Muscle of leg (tissue), 11 donors: ENCODE measurements around the gene CAGE1. TPM values are rescaled to one million over a fixed set of nuclear protein-coding genes. Genes with fewer than 3 reads are reported as not detected.

ENCODE experiments used
- DNase-seq: peaks from one replicate; pipeline ENCODE4 v3.0.0; 2013
- H3K27ac ChIP-seq: one replicate; pipeline ENCODE4 v1.5.1; 2013; ENCODE audit warnings: mild to moderate bottlenecking, low read length, control low read depth
- H3K27me3 ChIP-seq: one replicate; pipeline ENCODE4 v1.6.1; 2013; ENCODE audit warnings: low read length; ENCODE audit not compliant: control insufficient read depth, insufficient read depth
- H3K36me3 ChIP-seq: one replicate; pipeline ENCODE4 v1.6.1; 2013; ENCODE audit warnings: low read length; ENCODE audit not compliant: control insufficient read depth, insufficient read depth
- H3K4me1 ChIP-seq: one replicate; pipeline ENCODE4 v1.6.1; 2013; ENCODE audit warnings: low read length; ENCODE audit not compliant: control insufficient read depth, insufficient read depth
- H3K4me3 ChIP-seq: one replicate; pipeline ENCODE4 v1.5.1; 2013; ENCODE audit warnings: low read length, control low read depth
- H3K9me3 ChIP-seq: replicated peaks from 2 replicates; pipeline ENCODE4 v1.6.1; 2013; ENCODE audit warnings: low read depth, low read length; ENCODE audit not compliant: control insufficient read depth
- WGBS: methylation state at CpG from one replicate; pipeline ENCODE4 v1.1.5; 2013; ENCODE audit warnings: missing lambda C conversion rate; ENCODE audit not compliant: insufficient coverage; 5-methylcytosine and 5-hydroxymethylcytosine counted together
- polyA plus RNA-seq, 8 donors: library from polyadenylated mRNA; unstranded; fragments of 120-200 nt; gene quantifications; one replicate each; pipeline versions ENCODE4 v1.2.1 to v1.2.3, GENCODE V29; 2013; ENCODE audit warnings: inconsistent platforms in 1 of 8, low replicate concordance in 1 of 8; ENCODE audit not compliant: insufficient read length in 8 of 8, insufficient read depth in 1 of 8
- total RNA-seq: library from RNA; stranded (reverse); fragments of 120-200 nt; gene quantifications from one replicate; pipeline ENCODE4 v1.2.4, GENCODE V29; 2013

CAGE1 gene
- total and polyA plus RNA-seq, 9 donors: 0.04 to 0.13 (median 0.08) TPM; not detected in 5

- Histone ChIP-seq H3K4me1 (no peaks in the 10 kb centered on the region), H3K27ac (no peak overlapping the region), H3K36me3 (no peaks in the 10 kb centered on the region), H3K4me3 (no peak overlapping the region), H3K27me3 (no peaks in the 10 kb centered on the region), H3K9me3 (no peaks in the 10 kb centered on the region)
- WGBS: 94% methylated on average over 29 of the region's 39 CpGs
- no peak for DNase-seq
Observed at GRCh38 chr6:7425808-7426190, 36.3 kb upstream of the CAGE1 start.

- H3K4me1 ChIP-seq: no peaks in the 10 kb centered on the region
- peak; percentile 10 for DNase-seq
- no peaks in the 10 kb centered on the region for H3K36me3 ChIP-seq
- WGBS: 92% methylated on average over 17 of the region's 25 CpGs
- no peaks in the 10 kb centered on the region for H3K27me3 ChIP-seq
- H3K9me3 ChIP-seq: no peaks in the 10 kb centered on the region
- H3K4me3 ChIP-seq: no peak overlapping the region
- no peak overlapping the region for H3K27ac ChIP-seq
Observed at GRCh38 chr6:7424967-7425807, 35.6 kb upstream of the CAGE1 start.

- Histone ChIP-seq H3K4me1 (no peaks in the 10 kb centered on the region), H3K4me3 (no peak overlapping the region), H3K27ac (no peak overlapping the region), H3K9me3 (no peaks in the 10 kb centered on the region), H3K27me3 (no peaks in the 10 kb centered on the region), H3K36me3 (no peaks in the 10 kb centered on the region)
- 67% methylated on average over 1 of the region's 5 CpGs for WGBS
- DNase-seq: no peak
Observed at GRCh38 chr6:7424058-7424457, 34.5 kb upstream of the CAGE1 start.

GRCh38 chr6:7421066-7421465, 31.5 kb upstream of the CAGE1 start:
- no peaks in the 10 kb centered on the region for H3K4me1 ChIP-seq
- H3K27me3 ChIP-seq: no peaks in the 10 kb centered on the region
- WGBS: no CpG with 5 or more reads among the region's 3 CpGs
- no peak overlapping the region for H3K27ac ChIP-seq
- H3K4me3 ChIP-seq: no peak overlapping the region
- peaks cover 19% of the 10 kb centered on the region for H3K36me3 ChIP-seq
- no peak for DNase-seq
- no peaks in the 10 kb centered on the region for H3K9me3 ChIP-seq

GRCh38 chr6:7419065-7419464, 29.5 kb upstream of the CAGE1 start:
- no peaks in the 10 kb centered on the region for H3K4me1 ChIP-seq
- 36% methylated on average over 1 of the region's 1 CpG for WGBS
- H3K36me3 ChIP-seq: peaks cover 36% of the 10 kb centered on the region
- no peak overlapping the region for H3K4me3 ChIP-seq
- no peaks in the 10 kb centered on the region for H3K9me3 ChIP-seq
- H3K27me3 ChIP-seq: no peaks in the 10 kb centered on the region
- H3K27ac ChIP-seq: no peak overlapping the region
- no peak for DNase-seq

GRCh38 chr6:7418238-7418905, 28.8 kb upstream of the CAGE1 start:
- WGBS: 67% methylated on average over 5 of the region's 6 CpGs
- Histone ChIP-seq H3K27ac (no peak overlapping the region), H3K4me1 (no peaks in the 10 kb centered on the region), H3K36me3 (peaks cover 39% of the 10 kb centered on the region), H3K27me3 (no peaks in the 10 kb centered on the region), H3K9me3 (no peaks in the 10 kb centered on the region), H3K4me3 (no peak overlapping the region)
- DNase-seq: no peak

- no peak for DNase-seq
- Histone ChIP-seq H3K4me1 (no peaks in the 10 kb centered on the region), H3K9me3 (no peaks in the 10 kb centered on the region), H3K36me3 (peaks cover 39% of the 10 kb centered on the region), H3K27ac (no peak overlapping the region), H3K27me3 (no peaks in the 10 kb centered on the region), H3K4me3 (no peak overlapping the region)
- WGBS: no CpG with 5 or more reads among the region's 2 CpGs
Observed at GRCh38 chr6:7417684-7418083, 28.1 kb upstream of the CAGE1 start.

GRCh38 chr6:7414811-7415210, 25.3 kb upstream of the CAGE1 start:
- H3K4me1 ChIP-seq: no peaks in the 10 kb centered on the region
- DNase-seq: no peak
- 60% methylated on average over 1 of the region's 7 CpGs for WGBS
- H3K36me3 ChIP-seq: peaks cover 47% of the 10 kb centered on the region
- no peaks in the 10 kb centered on the region for H3K9me3 ChIP-seq
- no peak overlapping the region for H3K4me3 ChIP-seq
- H3K27me3 ChIP-seq: no peaks in the 10 kb centered on the region
- no peak overlapping the region for H3K27ac ChIP-seq

GRCh38 chr6:7413151-7413823, 23.7 kb upstream of the CAGE1 start:
- H3K36me3 ChIP-seq: peaks cover 43% of the 10 kb centered on the region
- no CpG with 5 or more reads among the region's 2 CpGs for WGBS
- no peak for DNase-seq

GRCh38 chr6:7411328-7411727, 21.8 kb upstream of the CAGE1 start:
- Histone ChIP-seq H3K27ac (no peak overlapping the region), H3K4me1 (no peaks in the 10 kb centered on the region), H3K27me3 (no peaks in the 10 kb centered on the region), H3K9me3 (no peaks in the 10 kb centered on the region), H3K36me3 (peaks cover 46% of the 10 kb centered on the region), H3K4me3 (no peak overlapping the region)
- 83% methylated on average over 1 of the region's 2 CpGs for WGBS
- DNase-seq: no peak

More at GRCh38 chr6:7413151-7413823, 23.7 kb upstream of the CAGE1 start:
- Histone ChIP-seq H3K4me1 (no peaks in the 10 kb centered on the region), H3K27ac (no peak overlapping the region), H3K9me3 (no peaks in the 10 kb centered on the region), H3K4me3 (no peak overlapping the region), H3K27me3 (no peaks in the 10 kb centered on the region)
